Measurements from ENCODE around the gene TBX21.
"Not testable (repeated sequence)": the region's sequence is repeated elsewhere in the genome, so short reads cannot be mapped to it uniquely, and the experiment has no call there.

Gene TBX21

GRCh38 chr17:47773649-47774048 is 40.6 kb downstream of the TBX21 start:
- DNase-seq (ENCODE audit: low read depth, low spot score), result not testable (repeated sequence)

DNA sequence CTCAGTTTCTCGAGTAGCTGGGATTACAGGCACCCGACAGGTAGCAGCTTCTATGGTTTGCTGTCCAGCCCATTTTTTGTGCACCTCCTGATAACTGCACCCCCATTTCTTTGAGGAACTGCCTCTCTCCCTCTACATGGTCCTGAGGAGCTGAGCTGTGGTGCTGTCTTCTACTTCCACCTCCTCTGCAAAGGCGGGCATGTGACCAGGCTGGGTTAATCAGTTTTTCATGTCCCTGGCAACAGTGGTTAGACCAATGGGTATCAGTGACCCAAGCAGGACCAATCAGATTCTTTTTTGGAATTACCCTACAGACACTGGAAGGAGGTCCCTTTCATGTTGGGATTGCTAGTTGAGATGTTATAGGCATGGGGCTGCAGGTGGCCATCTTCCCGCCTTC is 41.3 kb downstream of the TBX21 start:
- DNase-seq (ENCODE audit: low read depth, low spot score), result no peak

DNA sequence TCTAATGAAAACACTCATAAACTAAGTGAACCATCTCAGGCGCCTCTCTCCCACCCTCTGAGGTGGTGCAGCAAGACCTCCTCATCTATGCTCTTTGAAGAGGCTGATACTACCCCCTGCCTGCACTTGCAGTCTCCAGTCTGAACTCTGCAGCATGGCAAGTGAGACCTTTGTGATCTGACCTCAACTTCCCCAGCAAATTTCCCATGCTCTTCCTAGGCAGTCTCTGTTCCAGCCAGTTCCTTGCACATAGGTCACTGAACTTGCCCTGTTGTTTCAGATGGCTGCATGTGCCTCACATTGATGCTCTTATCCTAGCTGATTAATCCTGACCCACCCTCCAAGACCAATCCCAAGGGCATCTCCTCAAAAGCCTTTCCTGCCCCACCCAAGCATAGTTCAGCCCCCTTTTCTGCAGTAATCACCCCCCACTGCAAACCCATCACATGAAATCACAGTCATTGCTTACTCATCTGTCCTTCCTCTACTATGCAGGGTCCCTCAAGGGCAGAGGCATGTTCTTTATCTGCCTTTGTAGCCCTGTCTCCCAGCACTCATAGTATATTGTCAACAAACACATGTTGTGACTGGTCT is 42.0 kb downstream of the TBX21 start:
- DNase-seq (ENCODE audit: low read depth, low spot score), result no peak

- DNase-seq (ENCODE audit: low read depth, low spot score), result peak; percentile 15
Observed at GRCh38 chr17:47776330-47777197, 43.5 kb downstream of the TBX21 start.

- no peak for DNase-seq (ENCODE audit: low read depth, low spot score)
Observed at GRCh38 chr17:47778184-47778635, 45.2 kb downstream of the TBX21 start.

DNA sequence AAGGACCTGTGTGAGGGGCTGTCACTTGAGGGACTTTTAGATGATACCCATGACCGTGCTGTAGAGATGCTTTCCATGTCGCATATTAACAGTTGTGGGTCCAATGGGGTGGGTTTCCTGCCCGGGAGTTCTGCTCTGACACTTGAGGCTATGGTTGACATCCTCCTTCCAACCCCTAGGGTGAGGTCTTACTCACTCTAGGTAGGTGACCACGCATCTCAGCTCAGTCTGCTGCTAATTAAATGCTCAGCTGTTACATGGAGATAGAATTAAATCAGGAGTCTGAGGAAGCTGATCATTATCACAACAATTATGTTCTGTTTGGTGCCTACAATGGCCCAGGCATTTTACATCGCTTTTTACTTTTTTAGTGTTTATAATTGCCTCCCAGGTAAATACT is 48.4 kb downstream of the TBX21 start:
- DNase-seq (ENCODE audit: low read depth, low spot score), result no peak

- DNase-seq (ENCODE audit: low read depth, low spot score), result no peak
Observed at GRCh38 chr17:47785538-47786123, 52.6 kb downstream of the TBX21 start.

- no peak for DNase-seq (ENCODE audit: low read depth, low spot score)
Observed at GRCh38 chr17:47789611-47790561, 56.9 kb downstream of the TBX21 start.

DNA sequence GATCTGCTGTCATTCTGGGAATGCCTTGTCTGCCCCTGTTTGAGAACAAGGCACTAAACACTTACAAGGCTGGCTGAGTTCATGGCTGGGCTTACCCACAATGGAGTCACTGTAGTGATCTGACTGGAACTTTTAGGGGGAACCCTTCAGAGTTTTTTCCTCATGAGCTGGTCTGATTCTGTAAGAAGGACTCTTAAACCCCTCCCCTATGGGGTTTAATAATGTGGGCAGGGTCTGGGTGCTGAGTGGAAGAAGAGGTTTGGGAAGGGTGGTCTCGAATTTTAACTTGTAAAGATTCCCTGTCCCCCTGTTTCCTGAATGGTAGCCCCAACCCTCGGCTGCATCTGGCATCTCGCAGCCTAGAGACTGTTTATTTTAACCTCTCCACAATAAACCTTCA is 58.0 kb downstream of the TBX21 start:
- no peak for DNase-seq (ENCODE audit: low read depth, low spot score)

- no peak for DNase-seq (ENCODE audit: low read depth, low spot score)
Observed at GRCh38 chr17:47792457-47792856, 59.4 kb downstream of the TBX21 start.

DNA sequence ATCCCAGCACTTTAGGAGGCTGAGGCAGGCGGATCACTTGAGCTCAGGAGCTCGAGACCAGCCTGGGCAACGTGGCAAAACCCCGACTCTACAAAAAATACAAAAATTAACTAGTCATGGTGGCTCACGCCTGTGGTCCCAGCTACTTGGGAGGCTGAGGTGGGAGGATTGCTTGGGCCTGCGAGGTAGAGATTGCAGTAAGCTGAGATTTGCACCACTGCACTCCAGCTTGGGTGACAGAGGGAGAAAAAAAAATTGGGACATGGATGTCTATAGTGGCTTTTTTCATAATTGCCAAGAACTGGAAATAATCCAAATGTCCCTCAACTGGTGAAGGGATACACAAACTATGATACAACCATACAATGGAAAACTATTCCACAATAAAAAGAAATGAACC is 59.9 kb downstream of the TBX21 start:
- no peak for DNase-seq (ENCODE audit: low read depth, low spot score)
